ENCODE data around the gene B3GALT6. TPM values are rescaled to one million over a fixed set of nuclear protein-coding genes. Genes with fewer than 3 reads are reported as not detected.

B3GALT6 gene
- total and polyA plus RNA-seq, 4 donors, result 1.2 to 9.0 (median 8.3) TPM

DNA sequence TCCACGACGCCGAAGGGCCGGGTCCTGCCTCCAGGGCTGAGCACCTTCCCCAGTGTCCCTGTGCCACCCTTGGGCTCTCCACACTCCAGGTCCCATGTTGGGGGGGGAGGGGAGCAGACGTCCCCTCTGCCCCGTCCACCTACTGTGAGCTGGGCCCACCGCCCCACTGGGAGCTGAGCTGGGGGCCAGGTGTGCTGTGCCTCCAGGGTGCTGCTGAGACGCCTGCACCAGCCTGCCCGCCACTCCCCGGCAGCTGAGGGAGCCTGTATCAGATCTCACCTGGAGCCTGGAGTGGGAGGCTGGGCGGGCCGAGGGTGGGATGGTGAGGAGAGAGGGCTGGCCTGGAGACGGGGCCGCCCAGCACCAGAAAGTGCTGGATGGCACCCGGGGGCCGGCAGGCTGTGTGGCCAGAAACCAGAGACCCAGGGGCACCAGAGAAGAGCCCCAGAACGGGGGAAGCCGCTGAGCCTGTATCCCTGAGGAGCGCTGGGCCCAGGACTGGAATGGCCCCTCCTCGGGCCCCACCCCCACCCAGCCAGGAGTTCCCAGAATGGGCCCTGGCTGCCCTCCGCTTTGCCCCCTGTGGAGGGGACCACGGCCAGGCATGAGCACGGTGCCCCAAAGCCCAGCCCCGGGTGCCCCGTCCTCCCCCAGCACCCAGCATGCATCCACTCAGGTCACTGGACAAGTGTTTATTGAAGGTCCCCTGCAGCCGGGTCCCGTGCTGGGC, 29.0 kb upstream of the B3GALT6 start:
- WGBS, result 59% methylated on average over 27 of the region's 27 CpGs
- Histone ChIP-seq H3K4me3 (ENCODE audit: low read depth in 1 of 3, low read length in 3 of 3) (no peak overlapping the region), H3K36me3 (ENCODE audit: control insufficient read depth in 4 of 4, insufficient read depth in 3 of 4, low read depth in 1 of 4, low read length in 3 of 4) (no peaks in the 10 kb centered on the region), H3K4me1 (ENCODE audit: control insufficient read depth in 4 of 4, insufficient read depth in 4 of 4, low read length in 3 of 4) (peaks cover 0 to 9% (median 4%) of the 10 kb centered on the region in 4 donors), H3K9ac (ENCODE audit: low read depth in 1 of 2, low read length in 2 of 2) (no peak overlapping the region), H3K9me3 (ENCODE audit: control insufficient read depth in 4 of 4, low read length in 3 of 4) (no peaks in the 10 kb centered on the region), H3K27ac (ENCODE audit: low read depth in 1 of 2, low read length in 2 of 2) (no peak overlapping the region), H3K27me3 (ENCODE audit: control insufficient read depth in 4 of 4, insufficient read depth in 4 of 4, low read length in 3 of 4) (peaks cover 0 to 8% (median 0%) of the 10 kb centered on the region in 4 donors)
- no peak for DNase-seq (ENCODE audit: low spot score)
- no peak for TF ChIP-seq YY1 (IDR thresholded peaks at IDR 0.05)
- TF ChIP-seq, protein P1, sequence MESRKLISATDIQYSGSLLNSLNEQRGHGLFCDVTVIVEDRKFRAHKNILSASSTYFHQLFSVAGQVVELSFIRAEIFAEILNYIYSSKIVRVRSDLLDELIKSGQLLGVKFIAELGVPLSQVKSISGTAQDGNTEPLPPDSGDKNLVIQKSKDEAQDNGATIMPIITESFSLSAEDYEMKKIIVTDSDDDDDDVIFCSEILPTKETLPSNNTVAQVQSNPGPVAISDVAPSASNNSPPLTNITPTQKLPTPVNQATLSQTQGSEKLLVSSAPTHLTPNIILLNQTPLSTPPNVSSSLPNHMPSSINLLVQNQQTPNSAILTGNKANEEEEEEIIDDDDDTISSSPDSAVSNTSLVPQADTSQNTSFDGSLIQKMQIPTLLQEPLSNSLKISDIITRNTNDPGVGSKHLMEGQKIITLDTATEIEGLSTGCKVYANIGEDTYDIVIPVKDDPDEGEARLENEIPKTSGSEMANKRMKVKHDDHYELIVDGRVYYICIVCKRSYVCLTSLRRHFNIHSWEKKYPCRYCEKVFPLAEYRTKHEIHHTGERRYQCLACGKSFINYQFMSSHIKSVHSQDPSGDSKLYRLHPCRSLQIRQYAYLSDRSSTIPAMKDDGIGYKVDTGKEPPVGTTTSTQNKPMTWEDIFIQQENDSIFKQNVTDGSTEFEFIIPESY (IDR thresholded peaks at IDR 0.05), result no peak
- no peak for TF ChIP-seq HNF4G (IDR thresholded peaks at IDR 0.05)
- no peak for TF ChIP-seq SP1 (IDR thresholded peaks at IDR 0.05)
- TF ChIP-seq GABPA (IDR thresholded peaks at IDR 0.05 in 1 of 2, conservative IDR thresholded peaks at IDR 0.05 in 1 of 2), result no peak
- TF ChIP-seq JUND (IDR thresholded peaks at IDR 0.05), result no peak
- TF ChIP-seq, protein P2, sequence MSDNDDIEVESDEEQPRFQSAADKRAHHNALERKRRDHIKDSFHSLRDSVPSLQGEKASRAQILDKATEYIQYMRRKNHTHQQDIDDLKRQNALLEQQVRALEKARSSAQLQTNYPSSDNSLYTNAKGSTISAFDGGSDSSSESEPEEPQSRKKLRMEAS (IDR thresholded peaks at IDR 0.05), result no peak
- TF ChIP-seq, protein P3, sequence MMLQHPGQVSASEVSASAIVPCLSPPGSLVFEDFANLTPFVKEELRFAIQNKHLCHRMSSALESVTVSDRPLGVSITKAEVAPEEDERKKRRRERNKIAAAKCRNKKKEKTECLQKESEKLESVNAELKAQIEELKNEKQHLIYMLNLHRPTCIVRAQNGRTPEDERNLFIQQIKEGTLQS (IDR thresholded peaks at IDR 0.05), result no peak
- TF ChIP-seq RXRA (IDR thresholded peaks at IDR 0.05), result no peak
- TF ChIP-seq FOXA1 (IDR thresholded peaks at IDR 0.05), result no peak
- no peak for TF ChIP-seq FOXA2 (IDR thresholded peaks at IDR 0.05)
- TF ChIP-seq, protein P4, sequence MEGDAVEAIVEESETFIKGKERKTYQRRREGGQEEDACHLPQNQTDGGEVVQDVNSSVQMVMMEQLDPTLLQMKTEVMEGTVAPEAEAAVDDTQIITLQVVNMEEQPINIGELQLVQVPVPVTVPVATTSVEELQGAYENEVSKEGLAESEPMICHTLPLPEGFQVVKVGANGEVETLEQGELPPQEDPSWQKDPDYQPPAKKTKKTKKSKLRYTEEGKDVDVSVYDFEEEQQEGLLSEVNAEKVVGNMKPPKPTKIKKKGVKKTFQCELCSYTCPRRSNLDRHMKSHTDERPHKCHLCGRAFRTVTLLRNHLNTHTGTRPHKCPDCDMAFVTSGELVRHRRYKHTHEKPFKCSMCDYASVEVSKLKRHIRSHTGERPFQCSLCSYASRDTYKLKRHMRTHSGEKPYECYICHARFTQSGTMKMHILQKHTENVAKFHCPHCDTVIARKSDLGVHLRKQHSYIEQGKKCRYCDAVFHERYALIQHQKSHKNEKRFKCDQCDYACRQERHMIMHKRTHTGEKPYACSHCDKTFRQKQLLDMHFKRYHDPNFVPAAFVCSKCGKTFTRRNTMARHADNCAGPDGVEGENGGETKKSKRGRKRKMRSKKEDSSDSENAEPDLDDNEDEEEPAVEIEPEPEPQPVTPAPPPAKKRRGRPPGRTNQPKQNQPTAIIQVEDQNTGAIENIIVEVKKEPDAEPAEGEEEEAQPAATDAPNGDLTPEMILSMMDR (IDR thresholded peaks at IDR 0.05; ENCODE audit: low read depth, low read length, missing input control), result no peak
- no peak for TF ChIP-seq HNF4A (conservative IDR thresholded peaks at IDR 0.05)
- TF ChIP-seq RAD21 (IDR thresholded peaks at IDR 0.05), result no peak
- TF ChIP-seq NR2F2 (IDR thresholded peaks at IDR 0.05), result no peak

DNA sequence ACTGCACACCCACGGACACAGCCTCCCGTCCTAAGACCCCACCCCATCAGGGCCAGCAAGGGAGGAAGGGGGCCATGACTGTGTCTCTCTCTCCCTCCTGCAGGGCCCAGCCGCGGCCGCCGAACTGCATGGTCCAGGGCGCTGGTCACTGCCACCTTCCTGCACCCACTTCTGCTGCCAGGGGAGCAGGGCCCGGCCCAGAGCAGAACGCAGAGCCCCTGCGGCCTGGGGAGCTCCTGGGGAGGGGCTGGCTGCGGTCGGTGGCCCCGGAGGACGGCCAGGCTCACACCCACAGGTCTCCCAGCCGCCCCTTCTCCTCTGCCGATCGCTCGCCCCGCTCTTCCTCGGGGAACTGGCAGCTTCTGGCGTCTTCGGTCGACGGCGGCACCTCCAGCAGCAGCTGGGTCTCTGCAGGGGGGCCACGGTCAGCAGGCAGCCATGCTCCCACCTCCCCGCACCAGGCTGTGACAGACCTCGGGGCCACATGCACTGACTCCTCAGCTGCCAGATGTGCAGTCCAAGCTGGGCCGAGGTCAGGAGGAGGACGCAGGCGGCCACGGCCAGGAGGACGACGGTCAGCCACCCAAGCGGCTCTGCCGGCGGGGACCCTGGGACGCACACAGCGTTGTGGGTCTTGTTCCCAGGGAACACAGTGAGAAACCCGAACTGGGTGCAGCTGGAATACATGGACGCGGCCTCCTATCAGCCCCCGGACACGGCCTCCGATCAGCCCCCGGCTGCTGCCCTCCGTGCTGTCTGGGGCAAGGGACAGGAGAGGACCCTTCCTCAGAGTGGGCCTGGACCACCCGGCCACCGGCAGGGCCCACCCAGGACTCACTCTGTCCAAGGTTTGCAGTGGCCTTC, 28.2 kb upstream of the B3GALT6 start:
- 66% methylated on average over 49 of the region's 49 CpGs for WGBS
- Histone ChIP-seq H3K9me3 (ENCODE audit: control insufficient read depth in 4 of 4, low read length in 3 of 4) (no peaks in the 10 kb centered on the region), H3K4me3 (ENCODE audit: low read depth in 1 of 3, low read length in 3 of 3) (no peak overlapping the region), H3K36me3 (ENCODE audit: control insufficient read depth in 4 of 4, insufficient read depth in 3 of 4, low read depth in 1 of 4, low read length in 3 of 4) (no peaks in the 10 kb centered on the region), H3K27me3 (ENCODE audit: control insufficient read depth in 4 of 4, insufficient read depth in 4 of 4, low read length in 3 of 4) (peaks cover 0 to 8% (median 0%) of the 10 kb centered on the region in 4 donors), H3K9ac (ENCODE audit: low read depth in 1 of 2, low read length in 2 of 2) (no peak overlapping the region), H3K4me1 (ENCODE audit: control insufficient read depth in 4 of 4, insufficient read depth in 4 of 4, low read length in 3 of 4) (peaks cover 0 to 9% (median 4%) of the 10 kb centered on the region in 4 donors), H3K27ac (ENCODE audit: low read depth in 1 of 2, low read length in 2 of 2) (no peak overlapping the region)
- DNase-seq (ENCODE audit: low spot score), result no peak
- TF ChIP-seq, protein P2 (IDR thresholded peaks at IDR 0.05), result no peak
- no peak for TF ChIP-seq EGR1 (IDR thresholded peaks at IDR 0.05; ENCODE audit: low read depth in 2 of 2)
- no peak for TF ChIP-seq JUND (IDR thresholded peaks at IDR 0.05)
- TF ChIP-seq FOXA1 (IDR thresholded peaks at IDR 0.05), result no peak
- TF ChIP-seq RXRA (IDR thresholded peaks at IDR 0.05), result no peak
- TF ChIP-seq, protein P1 (IDR thresholded peaks at IDR 0.05), result no peak
- TF ChIP-seq YY1 (IDR thresholded peaks at IDR 0.05), result no peak
- TF ChIP-seq, protein P3 (IDR thresholded peaks at IDR 0.05), result no peak
- TF ChIP-seq FOXA2 (IDR thresholded peaks at IDR 0.05), result no peak
- TF ChIP-seq TAF1 (conservative IDR thresholded peaks at IDR 0.05), result no peak
